GM21360 (cell line): ENCODE results near the gene FHOD3.
"Not testable (repeated sequence)": the region's sequence is repeated elsewhere in the genome, so short reads cannot be mapped to it uniquely, and the experiment has no call there.

Experiments used
- ATAC-seq: cut with Tn5 transposase; IDR thresholded peaks from one replicate; pipeline ENCODE4 v1.9.1; 2021; ENCODE audit warnings: mild to moderate bottlenecking, moderate library complexity; ENCODE audit not compliant: unreplicated experiment

FHOD3 gene

DNA sequence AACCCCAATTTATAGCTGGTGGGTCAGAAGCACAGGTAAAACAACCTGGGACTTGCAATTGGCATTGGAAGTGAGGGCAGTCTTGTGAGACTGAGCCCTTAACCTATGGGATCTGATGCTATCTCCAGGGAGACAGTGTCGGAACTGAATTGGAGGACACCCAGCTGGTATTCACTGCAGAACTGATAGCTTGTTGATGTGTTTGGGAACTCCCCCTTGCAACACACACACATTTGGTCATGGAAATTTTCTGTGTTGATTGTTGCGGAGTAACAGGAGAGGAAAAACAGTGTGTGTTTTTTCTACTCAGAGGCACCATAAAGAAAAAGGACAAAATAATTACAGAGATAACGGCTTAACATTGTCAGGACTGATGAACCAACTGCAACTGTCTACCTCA, 515.2 kb downstream of the FHOD3 start:
- no peak for ATAC-seq

- ATAC-seq: no peak
These were observed 515.7 kb downstream of the FHOD3 start for GRCh38 chr18:36813101-36813775.

DNA sequence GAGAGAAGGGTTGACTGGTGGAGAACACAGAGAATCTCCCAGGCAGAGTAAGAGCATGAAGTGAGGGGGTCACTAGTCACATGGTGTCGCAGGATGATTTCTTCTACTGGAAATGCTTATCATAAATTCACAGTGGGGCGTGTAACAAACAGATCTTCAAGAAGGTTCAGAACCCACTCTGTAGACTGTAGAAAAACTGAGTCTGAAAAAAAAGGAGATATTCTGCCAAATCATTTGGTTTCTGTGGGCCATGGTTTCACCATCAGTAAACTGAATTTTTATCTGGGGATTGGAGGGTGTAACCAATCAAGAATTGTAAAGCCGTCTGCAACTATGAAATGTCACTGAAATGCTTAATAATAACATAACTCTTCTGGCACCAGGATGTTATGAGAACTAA, 516.3 kb downstream of the FHOD3 start:
- no peak for ATAC-seq

DNA sequence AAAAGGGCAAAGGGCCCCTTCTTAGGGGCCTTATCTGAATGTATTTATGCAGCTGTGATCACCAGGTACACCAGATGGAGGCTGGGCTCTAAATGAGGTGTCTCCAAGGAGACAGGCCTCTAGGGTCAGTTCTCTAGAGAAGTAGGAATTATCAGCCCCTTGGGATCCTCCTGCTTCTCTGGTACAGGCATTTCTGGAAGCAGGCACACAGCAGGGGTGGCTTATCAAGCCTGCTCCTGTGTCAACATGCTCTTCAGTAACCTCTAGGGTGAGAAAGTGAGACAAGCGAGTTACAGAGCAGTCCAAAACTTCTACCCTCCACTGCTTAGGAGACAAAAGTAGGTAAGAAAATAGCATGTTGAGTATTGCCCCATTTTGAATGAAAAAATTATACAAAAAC, 517.5 kb downstream of the FHOD3 start:
- no peak for ATAC-seq

DNA sequence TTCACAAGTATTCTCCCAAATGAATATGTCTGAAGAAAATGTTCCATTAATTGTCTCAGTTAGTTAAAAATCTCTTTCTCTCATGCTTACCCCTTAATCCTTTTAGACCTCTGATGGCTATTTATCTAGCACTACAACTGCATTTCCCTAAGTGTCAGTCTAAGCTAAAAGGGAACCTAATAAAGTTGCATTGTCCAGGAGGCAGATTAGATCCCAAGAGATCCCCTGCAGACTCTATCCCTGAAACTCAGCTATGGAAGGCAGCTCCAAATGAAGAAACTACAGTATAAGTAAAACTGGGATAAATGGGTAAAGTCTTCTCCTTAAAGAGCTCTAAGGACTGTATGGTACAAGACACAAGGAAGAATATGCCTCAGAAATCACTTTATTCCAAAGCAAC, 518.6 kb downstream of the FHOD3 start:
- ATAC-seq: not testable (repeated sequence)

- ATAC-seq: no peak
These were observed 519.5 kb downstream of the FHOD3 start for GRCh38 chr18:36817039-36817438.

DNA sequence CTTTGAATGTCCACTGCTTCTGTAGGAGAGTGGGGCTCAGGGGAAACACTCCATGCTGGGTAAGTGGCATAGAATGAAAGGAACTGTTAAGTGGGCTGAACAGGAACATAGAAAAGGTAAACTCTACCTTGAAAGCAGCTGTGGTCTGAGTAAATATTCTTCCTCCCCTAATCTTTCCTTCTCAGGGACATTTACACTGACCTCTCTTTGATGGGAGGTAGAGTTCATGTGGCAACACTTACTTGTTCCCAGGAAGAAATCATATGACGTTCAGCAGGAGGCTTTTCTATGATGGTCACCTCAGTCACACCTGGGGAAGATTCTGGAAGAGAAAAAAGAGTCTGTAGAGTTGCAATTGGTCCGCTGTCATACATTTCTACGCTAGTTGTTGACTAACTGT, 521.1 kb downstream of the FHOD3 start:
- ATAC-seq: no peak

- no peak for ATAC-seq
These were observed 522.1 kb downstream of the FHOD3 start for GRCh38 chr18:36819621-36820020.

- no peak for ATAC-seq
These were observed 524.2 kb downstream of the FHOD3 start for GRCh38 chr18:36821681-36822080.

- no peak for ATAC-seq
These were observed 528.0 kb downstream of the FHOD3 start for GRCh38 chr18:36825526-36825925.

GRCh38 chr18:36826556-36826955, 529.0 kb downstream of the FHOD3 start:
- ATAC-seq: no peak

GRCh38 chr18:36828157-36828629, 530.7 kb downstream of the FHOD3 start:
- ATAC-seq: no peak

GRCh38 chr18:36828630-36829361, 531.3 kb downstream of the FHOD3 start, which contains the start of the genes KIAA1328 and TPGS2:
Gene KIAA1328, plus strand, starts transcription at chr18:36829127. Its CDS starts 12 bp downstream, at chr18:36829139.
Gene TPGS2, minus strand, starts transcription at chr18:36829002. Its CDS starts 235 bp downstream, at chr18:36828767.
- ATAC-seq: peak; percentile 90
